Forelimb muscle (tissue), 1 donor: ENCODE results near the gene ADAMTS18. TPM values are rescaled to one million over a fixed set of nuclear protein-coding genes. Genes with fewer than 3 reads are reported as not detected.

Experiments used
- DNase-seq: peaks from one replicate; pipeline ENCODE4 v3.0.0-alpha.2; 2013; ENCODE audit warnings: low read depth
- polyA plus RNA-seq: library from polyadenylated mRNA; unstranded; fragments of 120-200 nt; gene quantifications from one replicate; pipeline ENCODE4 v1.2.1, GENCODE V29; 2013; ENCODE audit not compliant: insufficient read length

ADAMTS18 gene
- polyA plus RNA-seq, 1 donor, result 0.92 TPM

DNA sequence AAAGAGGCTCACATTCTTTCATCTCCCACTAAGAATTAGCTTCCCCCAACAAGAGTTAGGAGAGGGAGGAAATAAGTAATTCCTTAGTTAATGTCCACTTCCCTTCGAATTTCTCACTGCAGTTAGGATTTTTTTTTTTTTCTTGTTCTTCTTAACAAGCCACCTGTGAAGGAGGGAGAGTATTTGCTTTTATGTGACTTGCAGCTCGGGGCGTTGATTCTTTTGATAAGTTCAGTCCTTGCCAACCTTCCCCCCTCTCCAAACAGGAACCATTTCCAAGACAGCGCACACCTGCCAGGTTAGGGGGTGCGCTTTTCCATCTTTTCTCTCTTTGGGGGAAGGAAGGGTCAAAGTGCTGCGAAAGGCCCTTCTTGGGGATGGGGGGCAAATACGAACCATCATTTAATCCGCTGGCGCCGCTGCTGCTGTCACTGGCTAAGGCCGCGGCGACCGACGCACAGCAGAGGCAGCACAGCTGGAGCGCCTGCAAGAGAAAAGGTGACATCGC lies 758 bp downstream of the ADAMTS18 start:
- DNase-seq, result no peak

DNA sequence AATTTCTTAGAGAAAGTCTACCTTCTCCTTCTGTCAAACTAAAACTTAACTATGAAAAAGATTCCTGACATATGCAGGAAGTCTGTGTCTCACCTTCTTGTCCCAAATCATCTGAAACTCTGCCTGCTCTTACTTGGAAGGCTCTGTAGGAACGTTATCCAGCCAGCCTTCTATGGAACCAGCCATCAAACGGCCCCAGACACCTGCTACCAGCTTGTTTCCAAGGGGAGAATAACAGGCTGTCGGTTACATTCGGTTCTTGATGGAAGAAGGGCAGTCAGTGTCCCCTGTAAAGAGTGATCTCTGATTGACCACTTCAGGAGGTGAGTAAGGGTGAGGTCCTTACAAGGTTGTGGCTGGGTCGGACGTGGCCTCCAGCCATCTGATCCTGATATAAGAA lies 1.7 kb downstream of the ADAMTS18 start:
- no peak for DNase-seq

- DNase-seq, result no peak
Observed at GRCh38 chr16:77432264-77432663, 2.6 kb downstream of the ADAMTS18 start.

DNA sequence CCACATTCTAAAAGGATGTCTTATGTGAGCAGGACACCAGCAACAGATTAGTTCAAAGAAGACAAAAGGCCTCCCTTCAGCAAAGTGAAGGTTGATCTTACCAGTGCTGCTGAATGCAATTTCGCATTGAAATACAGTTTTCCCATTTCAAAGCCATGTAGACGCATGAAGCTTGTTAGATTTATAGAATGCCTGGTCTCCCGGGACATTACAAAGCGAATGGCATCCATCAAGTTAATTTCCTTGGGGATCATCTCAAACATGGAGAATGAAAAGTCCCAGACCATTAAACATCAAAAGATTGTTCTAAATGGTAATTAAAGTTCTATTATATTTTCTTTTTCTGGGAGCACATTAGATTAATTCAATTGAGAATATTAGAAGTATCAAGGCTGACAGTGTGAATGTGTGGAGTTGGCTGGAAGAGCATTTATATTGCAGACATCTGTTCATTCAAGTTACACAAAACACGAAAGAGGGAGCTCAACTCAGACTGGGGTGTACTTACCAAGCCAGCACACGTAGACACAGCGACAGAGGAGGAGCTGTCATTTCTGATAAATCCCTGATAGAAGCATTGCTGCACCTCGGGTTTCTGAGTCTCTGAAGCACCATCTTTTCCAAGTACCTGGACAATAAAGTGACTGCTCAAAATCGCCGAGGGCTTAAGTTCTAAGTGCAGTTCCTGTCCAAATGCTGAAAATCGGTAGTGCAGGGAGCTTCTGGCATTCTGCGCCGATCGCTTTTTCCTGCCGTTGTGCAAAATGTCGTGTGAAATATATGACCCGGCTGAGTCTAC lies 3.8 kb downstream of the ADAMTS18 start:
- DNase-seq, result no peak

DNA sequence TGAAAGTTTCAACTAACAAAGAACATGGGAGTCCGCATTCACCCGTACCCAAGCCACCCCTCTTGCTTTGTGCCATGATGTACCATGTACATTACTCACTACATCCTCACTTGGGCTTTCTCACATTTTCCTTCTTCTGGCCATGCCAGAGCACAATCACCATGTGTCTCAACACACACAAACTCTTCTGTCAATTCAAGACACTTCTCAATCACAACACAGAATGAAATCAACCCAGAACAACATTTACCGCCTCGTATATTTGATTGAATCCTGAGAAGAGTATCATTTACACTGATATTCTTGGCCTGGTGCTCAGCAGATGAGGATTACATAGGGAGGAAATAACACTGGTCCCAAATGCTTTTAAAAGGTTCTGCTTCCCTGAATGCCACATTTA lies 4.5 kb downstream of the ADAMTS18 start:
- no peak for DNase-seq

- DNase-seq, result no peak
Observed at GRCh38 chr16:77424871-77425604, 9.8 kb downstream of the ADAMTS18 start.

DNA sequence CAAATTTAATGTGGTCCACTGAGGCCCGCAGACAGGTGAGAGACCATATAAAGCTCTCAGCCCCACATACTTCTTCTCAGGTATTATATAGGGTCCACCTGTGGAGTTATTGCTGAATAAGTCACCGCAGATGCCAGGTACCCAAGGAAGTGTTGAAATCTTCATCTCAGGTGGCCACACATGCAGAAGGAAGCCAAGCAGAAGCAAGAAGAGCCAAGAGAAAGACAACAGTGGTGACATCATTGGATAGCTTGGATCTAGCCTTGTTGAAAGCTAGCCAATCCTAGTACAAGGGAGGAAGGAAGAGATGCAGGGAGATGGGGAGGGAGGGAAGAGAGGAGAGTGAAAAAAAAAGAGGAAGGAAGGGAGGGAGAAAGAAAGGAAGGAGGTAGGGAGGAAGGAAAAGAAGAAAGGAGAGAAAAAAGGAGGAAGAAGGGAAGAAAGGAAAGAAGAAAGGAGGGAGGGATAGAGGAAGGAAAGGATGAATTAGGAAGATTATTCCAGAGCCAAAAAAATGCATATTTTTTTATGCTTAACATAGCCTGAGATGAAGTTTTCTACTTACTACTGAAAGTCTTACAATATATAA lies 12.5 kb downstream of the ADAMTS18 start:
- DNase-seq, result no peak

GRCh38 chr16:77416939-77417480 lies 17.8 kb downstream of the ADAMTS18 start:
- no peak for DNase-seq

GRCh38 chr16:77414752-77415231 lies 20.0 kb downstream of the ADAMTS18 start:
- DNase-seq, result no peak

DNA sequence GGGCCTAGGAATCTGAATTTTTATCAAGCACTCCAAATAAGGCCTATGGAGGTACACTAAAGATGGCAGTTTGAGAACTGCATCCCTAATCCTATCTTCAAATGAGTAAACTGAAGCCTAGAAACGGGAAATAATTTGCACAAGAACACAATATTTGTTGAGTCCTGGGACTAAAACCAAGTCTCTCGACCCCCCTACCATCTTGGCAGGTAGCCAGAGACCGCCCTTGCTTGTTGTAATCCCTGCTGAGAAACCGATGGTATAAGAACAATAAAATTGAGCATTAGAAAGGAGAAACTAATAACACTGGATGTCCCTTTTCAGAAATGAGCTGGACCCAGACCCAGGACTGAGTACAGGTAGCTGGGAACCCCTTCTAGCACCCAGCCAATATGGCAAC lies 24.4 kb downstream of the ADAMTS18 start:
- DNase-seq, result no peak

GRCh38 chr16:77409311-77409710 lies 25.5 kb downstream of the ADAMTS18 start:
- DNase-seq, result no peak

DNA sequence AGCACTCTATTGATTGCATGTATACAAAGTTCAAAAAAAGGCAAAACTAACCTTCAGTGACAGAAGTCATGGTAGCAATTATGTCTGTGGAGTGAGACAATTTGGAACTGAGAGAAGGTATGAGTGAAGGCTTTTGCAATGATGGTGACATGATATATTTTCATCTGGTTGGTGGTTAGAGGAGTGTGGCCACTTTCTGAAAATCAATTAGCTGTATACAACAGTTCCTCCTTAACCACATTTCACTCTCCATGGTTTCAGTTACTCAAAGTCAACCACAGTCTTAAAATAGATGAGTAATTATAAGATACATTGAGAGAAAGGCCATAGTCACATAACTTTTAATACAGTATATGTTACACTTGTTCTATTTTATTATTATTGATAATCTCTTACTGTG lies 26.2 kb downstream of the ADAMTS18 start:
- DNase-seq, result no peak

- DNase-seq, result no peak
Observed at GRCh38 chr16:77406680-77407079, 28.2 kb downstream of the ADAMTS18 start.

DNA sequence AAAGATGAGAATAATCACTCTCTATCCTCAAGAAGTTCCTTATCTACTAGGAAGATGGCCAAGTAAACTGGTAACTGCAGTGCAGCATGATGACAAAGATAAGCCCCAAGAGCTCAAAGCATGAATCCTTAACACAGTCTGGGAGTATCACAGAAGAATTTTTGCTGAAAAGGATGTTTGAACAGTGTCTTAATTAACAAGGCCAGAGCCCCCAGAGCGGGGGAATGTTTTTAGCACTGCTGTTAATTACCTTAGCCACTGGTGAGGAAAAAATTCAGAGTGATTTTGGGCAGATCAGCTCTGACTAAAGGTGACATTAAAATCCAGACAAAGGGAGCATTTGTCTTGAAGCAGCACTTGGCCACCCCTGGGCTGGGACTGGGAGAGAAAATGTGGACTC lies 30.1 kb downstream of the ADAMTS18 start:
- no peak for DNase-seq

DNA sequence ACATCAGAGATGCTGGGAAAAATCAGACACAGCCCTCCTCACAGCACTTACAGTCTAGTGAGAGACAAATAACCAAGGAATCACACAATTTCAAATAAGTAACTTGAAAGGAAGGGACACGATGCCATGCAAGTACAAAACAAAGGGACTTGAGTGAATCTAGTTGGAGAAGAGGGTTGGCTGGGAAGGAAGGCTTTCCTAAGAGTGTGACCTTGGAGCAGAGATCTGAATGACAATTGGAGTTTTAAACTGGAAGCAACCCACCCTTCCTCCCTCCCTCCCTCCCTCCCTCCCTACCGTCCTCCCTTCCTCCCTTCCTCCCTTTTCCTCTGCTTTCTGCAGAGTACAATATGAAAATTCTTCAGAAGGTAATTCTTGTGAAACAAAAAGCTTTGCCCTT lies 31.1 kb downstream of the ADAMTS18 start:
- DNase-seq, result no peak

DNA sequence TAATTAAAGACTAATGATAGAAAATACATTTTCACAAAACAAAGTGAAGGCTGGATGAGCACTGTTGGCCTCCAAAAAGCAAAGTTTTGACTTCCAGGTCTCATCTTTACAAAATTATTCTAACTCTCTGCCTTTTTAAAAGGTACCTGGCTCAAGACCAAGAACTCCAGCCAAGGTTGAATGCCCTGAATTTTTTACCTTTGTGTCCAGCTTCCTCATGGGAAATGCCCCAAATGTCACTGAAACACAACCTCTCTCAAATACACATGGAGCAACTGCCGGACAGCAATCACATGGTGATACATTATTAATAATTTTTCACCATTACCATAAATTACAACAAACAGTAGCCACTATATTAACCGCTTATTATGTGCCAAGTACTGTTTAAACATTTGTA lies 32.2 kb downstream of the ADAMTS18 start:
- no peak for DNase-seq

DNA sequence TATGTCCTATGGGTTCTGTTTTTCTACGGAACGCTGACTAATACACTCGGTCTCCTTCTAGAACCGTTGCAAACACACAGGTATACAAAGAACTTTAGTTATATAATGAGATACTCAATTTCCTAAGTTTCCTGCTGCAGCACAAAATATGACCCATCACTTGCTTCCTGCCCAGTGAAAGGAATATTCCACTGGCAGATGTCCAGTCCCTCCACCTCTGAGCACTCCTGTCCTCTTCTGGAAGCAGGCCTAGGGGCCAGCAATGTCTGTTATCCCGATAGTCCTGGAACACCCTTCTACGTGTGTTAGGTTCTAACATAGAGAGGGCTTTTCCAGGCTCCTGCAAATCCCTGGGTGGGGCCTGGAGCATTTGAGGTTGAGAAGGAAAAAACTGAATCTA lies 32.7 kb downstream of the ADAMTS18 start:
- DNase-seq, result no peak

DNA sequence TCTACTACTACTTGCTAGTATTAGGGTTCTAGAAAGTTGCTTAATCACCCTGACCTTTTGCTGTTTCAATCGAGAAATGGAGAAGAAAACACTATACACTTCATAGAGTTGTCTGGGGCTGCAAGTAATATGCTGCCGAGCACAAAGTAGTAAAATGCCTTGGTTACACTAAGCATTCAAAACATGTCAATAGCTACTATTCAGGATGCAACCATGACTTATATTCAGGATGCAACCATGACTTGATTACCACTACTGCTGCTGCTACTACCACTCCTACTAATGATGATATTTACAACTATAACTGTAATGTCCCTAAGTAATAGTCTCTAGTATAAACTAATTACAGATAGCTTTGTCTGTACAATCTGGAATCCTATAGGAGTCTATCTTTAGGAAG lies 35.3 kb downstream of the ADAMTS18 start:
- DNase-seq, result no peak

- DNase-seq, result no peak
Observed at GRCh38 chr16:77399066-77399465, 35.8 kb downstream of the ADAMTS18 start.

DNA sequence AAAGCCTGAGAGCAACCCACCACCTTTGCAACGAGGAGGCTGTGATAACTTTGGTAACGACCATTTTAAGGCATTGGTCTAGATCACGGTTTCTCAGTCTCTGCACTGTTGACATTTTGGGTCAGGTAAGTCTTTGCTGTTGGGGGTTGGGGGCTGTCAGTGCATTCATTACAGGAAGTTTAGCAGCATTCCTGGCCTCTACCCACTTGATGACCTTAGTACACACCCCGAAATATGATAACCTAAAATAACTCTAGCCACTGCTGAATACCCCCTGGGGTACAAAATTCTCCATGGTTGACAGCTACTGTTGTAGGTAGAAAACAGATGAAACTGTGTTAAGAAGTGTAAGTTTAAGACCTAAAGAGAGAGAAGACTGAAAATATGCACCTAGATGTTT lies 36.3 kb downstream of the ADAMTS18 start:
- no peak for DNase-seq

- no peak for DNase-seq
Observed at GRCh38 chr16:77396461-77396860, 38.4 kb downstream of the ADAMTS18 start.

- no peak for DNase-seq
Observed at GRCh38 chr16:77394699-77395098, 40.1 kb downstream of the ADAMTS18 start.
